Peyer's patch (tissue), 4 donors: ENCODE results near the gene ZBTB16.

Source experiments
- POLR2A ChIP-seq, 2 donors: fragments of 450-650 bp; IDR thresholded peaks; one replicate each; pipeline ENCODE4 v1.5.1; 2017; ENCODE audit warnings: antibody characterized with exemption in 2 of 2, mild to moderate bottlenecking in 2 of 2, moderate library complexity in 2 of 2
- TF ChIP-seq, protein P1 (sequence below), 6 experiments: fragments of 450-650 bp in 4 of 6; fragments of 200-600 bp in 2 of 6; sonication (generic) in 1 of 6; IDR thresholded peaks; one replicate each; pipeline ENCODE4 v1.5.1; 2017 to 2019; ENCODE audit warnings: antibody characterized with exemption in 6 of 6, mild to moderate bottlenecking in 3 of 6, moderate library complexity in 1 of 6

GRCh38 chr11:114170226-114170625 lies 110.7 kb downstream of the ZBTB16 start:
- TF ChIP-seq, protein P1, sequence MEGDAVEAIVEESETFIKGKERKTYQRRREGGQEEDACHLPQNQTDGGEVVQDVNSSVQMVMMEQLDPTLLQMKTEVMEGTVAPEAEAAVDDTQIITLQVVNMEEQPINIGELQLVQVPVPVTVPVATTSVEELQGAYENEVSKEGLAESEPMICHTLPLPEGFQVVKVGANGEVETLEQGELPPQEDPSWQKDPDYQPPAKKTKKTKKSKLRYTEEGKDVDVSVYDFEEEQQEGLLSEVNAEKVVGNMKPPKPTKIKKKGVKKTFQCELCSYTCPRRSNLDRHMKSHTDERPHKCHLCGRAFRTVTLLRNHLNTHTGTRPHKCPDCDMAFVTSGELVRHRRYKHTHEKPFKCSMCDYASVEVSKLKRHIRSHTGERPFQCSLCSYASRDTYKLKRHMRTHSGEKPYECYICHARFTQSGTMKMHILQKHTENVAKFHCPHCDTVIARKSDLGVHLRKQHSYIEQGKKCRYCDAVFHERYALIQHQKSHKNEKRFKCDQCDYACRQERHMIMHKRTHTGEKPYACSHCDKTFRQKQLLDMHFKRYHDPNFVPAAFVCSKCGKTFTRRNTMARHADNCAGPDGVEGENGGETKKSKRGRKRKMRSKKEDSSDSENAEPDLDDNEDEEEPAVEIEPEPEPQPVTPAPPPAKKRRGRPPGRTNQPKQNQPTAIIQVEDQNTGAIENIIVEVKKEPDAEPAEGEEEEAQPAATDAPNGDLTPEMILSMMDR (IDR thresholded peaks at IDR 0.05): no peak
- TF ChIP-seq POLR2A (IDR thresholded peaks at IDR 0.05): no peak
